GM18868 (cell line): ENCODE results near the gene ALG12.

Source experiments
- ATAC-seq: cut with Tn5 transposase; IDR thresholded peaks from one replicate; pipeline ENCODE4 v1.9.1; 2021; ENCODE audit warnings: mild to moderate bottlenecking, moderate library complexity; ENCODE audit not compliant: unreplicated experiment

Gene ALG12

DNA sequence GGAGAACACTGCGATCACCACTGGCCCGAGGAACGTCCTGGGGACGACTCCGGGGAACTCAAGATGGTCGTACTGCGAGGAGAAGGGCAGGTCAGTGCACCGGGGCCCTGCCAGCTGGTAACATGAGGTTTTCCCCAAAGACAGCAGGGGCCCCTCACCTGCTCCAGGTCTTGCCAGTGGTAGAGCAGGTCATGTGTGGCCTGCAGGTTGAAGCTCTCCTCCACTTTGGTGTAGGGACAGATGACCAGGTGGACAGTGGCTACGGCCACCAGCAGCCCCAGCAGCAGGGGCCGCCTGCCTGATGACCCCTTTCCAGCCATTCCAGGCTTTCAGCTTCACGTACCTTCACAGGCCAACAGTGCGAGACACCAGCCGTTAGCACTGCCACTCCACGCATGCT, 4.8 kb downstream of the ALG12 start:
- ATAC-seq: no peak

DNA sequence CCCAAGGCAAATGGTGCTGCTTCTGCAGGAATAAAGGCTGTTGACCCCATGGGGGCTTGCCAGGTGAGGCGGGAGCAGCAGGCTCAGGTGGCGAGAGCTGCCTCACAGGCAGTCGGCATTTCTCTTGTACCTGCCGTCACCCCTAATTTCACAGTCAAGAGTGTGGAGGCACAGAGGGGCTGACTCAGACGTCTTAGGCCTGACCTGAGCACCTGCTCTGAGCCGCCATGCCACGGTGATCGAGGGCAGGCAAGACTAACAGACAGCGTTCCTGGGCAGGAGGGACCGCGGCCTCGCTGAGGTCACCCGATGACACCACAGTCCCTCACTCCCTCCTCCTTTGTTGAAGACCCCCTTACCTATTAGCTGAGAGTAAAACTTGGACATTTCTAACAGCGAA, 5.2 kb downstream of the ALG12 start:
- ATAC-seq: no peak

GRCh38 chr22:49911881-49912625, 6.2 kb downstream of the ALG12 start:
- no peak for ATAC-seq

- ATAC-seq: no peak
These were observed 7.7 kb downstream of the ALG12 start for GRCh38 chr22:49910229-49911155.

GRCh38 chr22:49909476-49910205, 8.6 kb downstream of the ALG12 start:
- no peak for ATAC-seq

GRCh38 chr22:49907807-49908206, 10.4 kb downstream of the ALG12 start:
- ATAC-seq: no peak

DNA sequence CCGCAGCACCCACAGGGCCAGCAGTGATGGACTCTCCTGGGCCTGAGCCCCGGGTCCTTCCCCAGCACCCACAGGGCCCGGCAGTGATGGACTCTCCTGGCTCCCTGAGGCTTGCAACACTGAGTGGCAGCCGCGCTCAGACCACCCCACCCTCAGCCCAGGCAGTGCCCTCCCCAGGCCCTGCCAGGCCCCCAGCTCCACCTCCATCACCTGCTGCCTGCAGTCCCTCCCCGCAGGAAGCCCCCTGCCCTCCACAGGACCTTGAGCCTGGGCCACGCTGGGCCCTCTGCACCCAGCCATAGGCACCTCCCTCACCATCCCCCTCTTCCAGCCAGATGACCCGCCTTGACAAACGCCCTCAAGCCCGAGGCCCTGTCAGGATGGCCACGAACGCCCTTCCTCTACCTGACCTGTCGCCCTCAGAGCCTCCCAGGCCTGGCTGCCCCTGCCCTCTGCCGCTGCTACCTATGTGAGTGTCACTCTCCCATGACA, 11.4 kb downstream of the ALG12 start:
- ATAC-seq: no peak

GRCh38 chr22:49906071-49906798, 12.0 kb downstream of the ALG12 start:
- ATAC-seq: no peak

- ATAC-seq: no peak
These were observed 12.8 kb downstream of the ALG12 start for GRCh38 chr22:49905465-49905864.

GRCh38 chr22:49904040-49904369, 14.2 kb downstream of the ALG12 start:
- ATAC-seq: no peak

DNA sequence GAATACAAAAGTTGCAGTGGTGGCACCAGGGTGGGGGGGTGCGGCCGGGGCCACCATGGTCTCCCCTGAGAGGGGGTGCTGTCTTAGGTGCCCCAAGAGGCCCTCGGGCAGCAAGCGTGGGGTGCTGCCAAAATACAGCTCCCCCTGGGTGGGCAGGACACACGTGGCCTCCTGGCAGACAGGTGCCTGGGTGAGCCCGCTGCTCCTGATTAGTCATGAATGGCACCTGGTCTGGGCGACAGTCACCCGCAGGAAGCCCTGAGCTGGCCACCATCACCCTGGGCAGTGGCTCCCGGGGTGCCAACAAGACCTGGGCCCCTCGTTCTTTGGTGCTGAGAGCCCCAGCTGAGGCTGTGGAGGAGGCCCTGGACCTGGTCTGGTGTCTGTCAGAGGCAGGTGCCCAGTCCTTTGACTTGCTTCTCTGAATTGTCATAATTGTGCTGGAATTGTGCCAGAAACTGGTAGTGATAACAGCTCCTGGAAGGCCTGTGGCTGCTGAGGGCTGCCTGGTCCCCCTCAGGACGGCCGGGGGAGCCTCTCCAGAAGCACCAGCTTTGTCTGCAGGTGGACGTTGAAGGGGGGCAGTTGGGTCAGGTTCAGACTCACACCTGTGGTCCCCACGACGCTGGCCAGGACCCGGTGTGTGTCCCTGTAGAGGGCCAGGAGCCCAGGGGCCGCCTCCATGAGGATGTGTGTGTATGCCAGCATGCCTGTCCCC, 14.8 kb downstream of the ALG12 start:
- no peak for ATAC-seq

DNA sequence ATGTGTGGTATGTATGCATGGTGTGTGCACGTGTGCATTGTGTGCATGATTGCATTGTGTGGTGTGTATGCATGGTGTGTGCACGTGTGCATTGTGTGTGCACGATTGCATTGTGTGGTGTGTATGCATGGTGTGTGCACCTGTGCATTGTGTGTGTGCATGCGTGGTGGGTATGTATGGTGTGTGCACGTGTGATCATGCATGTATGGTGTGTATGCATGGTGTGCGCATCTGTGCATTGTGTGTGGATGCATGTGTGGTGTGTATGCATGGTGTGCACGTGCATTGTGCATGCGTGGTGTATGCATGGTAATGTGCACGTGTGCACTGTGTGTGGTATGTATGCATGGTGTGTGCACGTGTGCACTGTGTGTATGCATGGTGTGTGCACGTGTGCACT, 16.8 kb downstream of the ALG12 start:
- ATAC-seq: no peak

- ATAC-seq: no peak
These were observed 17.6 kb downstream of the ALG12 start for GRCh38 chr22:49900441-49901230.

- ATAC-seq: no peak
These were observed 18.7 kb downstream of the ALG12 start for GRCh38 chr22:49899530-49899929.

DNA sequence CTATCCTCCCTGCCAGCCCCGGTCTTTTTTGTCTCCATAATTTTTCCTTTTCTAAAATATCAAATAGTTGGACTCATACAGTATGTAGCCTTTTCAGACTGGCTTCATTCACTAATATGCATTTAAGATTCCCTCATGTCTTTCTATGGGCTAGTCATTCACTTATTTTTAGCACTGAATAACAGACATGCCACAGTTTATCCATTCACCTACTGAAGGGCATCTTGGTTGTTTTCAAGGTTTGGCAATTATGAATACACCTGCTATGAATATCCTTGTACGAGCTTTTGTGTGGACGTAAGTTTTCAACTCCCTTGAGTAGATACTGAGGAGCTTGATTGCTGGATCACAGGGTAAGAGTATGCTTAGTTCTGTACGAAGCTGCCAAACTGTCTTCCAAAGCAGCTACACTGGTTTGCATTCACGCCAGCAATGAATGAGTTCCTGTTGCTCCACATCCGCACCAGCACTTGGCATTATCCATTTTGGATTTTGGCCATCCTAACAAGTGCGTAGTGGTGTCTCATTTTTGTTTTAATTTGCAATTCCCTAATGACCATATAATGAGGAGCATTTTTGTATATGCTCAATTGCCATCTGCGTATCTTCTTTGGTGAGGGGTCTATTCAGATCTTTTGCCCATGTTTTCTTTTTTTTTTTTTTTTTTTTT, 21.1 kb downstream of the ALG12 start:
- ATAC-seq: no peak

- ATAC-seq: no peak
These were observed 22.0 kb downstream of the ALG12 start for GRCh38 chr22:49896201-49896600.

DNA sequence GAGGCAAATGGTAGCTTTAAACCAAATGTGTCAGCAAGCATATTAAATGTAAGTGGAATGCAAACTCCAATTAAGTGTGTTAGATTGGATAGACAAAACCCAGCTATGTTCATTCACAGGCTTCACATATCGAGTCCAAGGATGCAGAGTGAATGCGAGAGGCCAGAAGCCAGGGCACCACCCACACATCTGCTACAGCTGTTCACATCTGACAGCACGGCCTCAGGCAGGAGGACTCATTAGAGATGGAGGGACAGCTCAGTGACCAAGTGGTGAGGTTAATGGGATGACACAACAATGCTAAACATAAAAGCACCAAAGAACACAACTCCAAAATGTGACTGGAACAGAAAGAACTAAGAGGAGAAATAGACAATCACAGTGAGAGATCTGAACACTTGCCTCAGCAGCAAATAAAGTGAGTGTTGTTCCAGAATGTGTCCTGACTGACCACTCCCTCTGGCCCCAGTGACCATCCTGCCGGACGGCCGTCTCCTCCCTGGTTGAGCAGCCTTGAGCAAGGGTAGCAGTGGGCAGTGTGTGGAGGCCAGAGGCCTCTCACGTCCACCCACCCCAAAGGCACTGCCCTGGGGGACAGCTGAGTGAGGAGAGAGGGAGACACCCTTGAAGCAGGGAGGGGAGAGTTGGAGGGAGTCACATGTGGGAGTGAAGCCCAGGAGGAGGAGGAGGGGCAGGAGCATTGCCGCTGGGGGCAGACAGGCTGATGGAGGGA, 23.8 kb downstream of the ALG12 start:
- ATAC-seq: no peak

GRCh38 chr22:49893025-49893424, 25.2 kb downstream of the ALG12 start:
- ATAC-seq: no peak
